Measurements from ENCODE around the gene VWA3A. TPM values are rescaled to one million over a fixed set of nuclear protein-coding genes. Genes with fewer than 3 reads are reported as not detected.

Gene VWA3A
- total RNA-seq, 1 donor from 2014 or later, result 0.08 TPM

DNA sequence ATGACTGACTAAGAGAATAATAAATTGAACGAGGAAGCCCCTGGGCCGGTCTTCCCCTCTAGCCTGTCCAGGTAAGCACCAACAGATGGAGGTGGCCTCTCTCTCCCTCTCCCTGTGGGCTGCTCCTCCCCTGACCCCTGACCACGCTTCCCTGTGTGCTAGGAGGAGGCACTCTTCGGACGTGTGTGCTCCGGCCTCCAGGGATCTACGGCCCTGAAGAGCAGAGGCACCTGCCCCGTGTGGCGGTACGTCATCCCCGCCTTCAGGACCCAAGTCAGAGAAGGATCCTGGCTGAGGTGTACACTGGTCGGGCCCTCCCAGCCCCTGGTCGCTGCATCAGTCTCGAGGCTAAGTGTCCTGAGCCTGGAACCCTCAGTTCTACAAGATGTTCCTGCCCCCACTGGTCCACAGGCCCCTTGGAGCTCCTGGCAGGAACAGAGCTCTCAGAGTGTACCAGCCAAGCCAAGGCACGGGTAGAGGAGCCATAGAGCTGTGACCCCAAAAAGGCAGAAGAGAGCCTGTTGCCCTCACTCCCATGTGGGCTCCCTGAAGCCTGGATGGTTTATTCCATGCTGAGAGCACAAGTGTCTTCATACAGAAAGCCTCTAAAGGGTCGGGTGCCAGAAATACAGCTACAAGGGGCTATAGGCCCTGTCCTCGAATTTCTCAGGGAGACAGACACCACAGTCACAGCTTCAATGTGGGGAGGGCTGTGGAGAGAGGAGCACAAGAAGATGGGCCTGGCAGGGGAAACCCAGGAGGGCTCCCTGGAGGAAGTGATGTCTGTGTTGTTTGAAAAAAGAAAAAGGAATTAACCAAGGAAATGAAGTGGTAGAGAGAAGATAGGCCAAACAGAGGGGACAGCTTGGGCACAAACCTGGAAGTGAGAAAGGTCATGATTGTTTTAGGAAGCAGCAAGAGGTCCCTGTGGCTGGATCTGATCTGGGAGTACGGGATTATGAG, 85.9 kb downstream of the VWA3A start:
- DNase-seq (ENCODE audit: low spot score), result no peak
- ATAC-seq, result no peak

DNA sequence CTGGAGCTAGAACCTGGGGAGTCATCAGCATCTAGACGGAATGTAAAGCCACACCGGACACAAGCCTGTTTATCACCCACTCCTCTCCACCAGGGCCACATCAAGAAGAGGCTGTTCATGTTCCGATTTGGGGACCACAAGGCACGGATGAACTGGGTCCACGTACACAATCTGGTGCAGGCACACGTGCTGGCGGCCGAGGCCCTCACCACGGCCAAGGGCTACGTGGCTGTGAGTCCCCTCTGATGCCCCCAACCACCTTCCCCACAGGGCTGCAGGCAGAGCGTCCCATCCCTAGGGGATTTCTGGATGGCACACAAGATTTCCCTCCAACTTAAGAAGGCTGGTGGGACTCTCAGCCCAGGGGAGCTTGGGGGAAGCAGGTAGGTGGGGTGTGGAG, 89.1 kb downstream of the VWA3A start:
- ATAC-seq, result no peak
- DNase-seq (ENCODE audit: low spot score), result no peak

DNA sequence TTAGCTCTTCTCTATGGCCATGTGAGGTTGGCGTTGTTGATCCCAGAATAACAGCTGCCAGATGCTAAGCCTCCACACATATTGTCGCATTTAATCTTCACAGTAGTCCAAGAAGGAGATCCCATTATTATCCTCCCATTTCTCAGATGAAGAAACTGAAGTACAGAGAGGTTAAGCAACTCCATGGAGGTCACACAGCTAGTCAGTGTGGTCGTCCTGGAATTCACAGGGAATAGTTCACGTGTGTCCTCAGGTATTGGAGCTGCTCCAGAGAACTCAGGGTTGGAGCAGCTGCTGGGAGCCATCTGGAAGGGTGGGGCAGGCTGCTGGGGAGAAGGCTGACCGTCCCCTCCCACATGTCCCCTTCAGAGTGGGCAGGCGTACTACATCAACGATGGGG, 89.5 kb downstream of the VWA3A start:
- DNase-seq (ENCODE audit: low spot score), result no peak

DNA sequence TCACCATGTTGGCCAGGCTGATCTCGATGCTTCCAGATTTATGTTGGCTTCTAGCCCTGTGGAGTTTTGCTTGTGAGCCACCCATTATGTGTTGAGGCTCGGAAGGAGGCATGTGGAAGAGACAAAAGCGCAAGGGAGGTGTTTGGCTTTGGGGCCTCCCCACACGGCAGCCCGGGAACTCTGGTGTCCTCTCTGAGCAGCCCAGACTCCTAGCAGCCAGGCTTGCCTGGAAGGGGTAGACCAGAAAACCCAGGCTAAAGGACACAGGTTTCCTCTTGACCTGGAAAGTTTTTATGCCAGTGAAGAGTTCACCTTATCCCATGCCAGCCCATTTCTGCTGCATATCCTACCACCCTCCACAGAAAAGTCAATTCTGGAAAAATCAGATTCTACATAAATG, 91.0 kb downstream of the VWA3A start:
- DNase-seq (ENCODE audit: low spot score) (no peak), ATAC-seq (no peak)

More for the DNA sequence above, 89.5 kb downstream of the VWA3A start:
- ATAC-seq, result no peak

DNA sequence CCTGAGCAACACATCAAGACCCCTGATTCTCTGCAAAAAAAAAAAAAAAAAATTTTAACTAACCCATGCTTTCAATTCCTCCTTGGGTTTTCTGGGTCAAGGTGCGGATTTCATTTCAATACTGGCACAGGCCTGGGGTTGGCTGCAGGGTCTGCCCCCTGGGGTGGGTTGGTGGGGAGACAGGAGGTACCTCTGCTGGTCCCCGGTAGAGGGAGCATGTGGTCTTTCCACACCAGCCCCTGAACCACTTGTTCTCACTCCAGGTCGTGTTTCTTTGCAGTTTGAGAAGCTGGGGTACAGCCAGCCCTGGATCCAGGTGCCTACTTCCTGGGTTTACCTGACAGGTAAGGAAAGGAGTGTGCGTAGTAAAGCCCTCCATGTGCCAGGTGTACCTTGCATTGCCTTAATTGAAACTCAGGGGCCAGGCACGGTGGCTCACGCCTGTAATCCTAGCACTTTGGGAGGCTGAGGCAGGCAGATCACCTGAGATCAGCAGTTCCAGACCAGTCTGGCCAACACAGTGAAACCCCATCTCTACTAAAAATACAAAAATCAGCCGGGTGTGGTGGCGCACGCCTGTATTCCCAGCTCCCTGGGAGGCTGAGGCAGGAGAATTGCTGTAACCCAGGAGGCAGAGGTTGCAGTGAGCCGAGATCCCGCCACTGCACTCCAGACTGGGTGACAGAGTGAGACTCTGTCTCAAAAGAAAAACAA, 91.7 kb downstream of the VWA3A start:
- no peak for DNase-seq (ENCODE audit: low spot score)

DNA sequence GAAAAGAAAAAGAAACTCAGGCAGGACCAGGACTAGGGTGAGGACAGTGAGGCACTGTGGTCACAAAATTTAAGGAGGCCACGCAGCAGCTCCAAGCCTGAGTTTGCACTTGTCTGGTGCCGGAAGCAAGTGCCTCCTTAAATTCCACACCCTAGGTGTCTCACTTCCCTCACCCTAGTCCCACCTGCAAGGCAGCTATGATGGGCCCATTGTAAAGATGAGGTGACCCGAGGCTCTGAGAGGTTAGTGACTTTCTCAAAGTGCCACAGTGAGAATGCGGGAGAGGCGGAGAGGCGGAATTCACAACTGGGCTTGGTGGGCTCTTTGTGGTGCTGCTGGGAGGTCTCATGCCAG, 92.3 kb downstream of the VWA3A start:
- ATAC-seq (no peak), DNase-seq (ENCODE audit: low spot score) (no peak)

More for the DNA sequence above, 91.7 kb downstream of the VWA3A start:
- no peak for ATAC-seq

DNA sequence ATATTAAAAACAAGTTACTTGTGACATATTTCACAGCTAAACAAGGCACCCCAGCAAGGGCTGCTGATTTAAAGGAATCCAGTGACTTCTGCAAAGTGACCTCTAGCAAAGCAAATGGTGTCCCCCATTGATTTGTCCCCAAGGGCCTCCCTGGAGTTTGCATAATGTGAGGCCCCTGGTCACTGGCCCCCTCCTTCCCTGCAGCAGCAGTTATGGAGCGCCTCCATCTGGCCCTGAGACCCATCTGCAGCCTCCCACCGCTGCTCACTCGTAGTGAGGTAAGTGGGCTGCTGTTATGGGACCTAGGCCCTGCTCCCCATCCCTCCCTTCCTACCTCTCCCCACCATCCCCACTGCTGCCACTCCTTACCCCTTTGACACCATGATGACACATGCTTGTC, 94.2 kb downstream of the VWA3A start:
- ATAC-seq (no peak), DNase-seq (ENCODE audit: low spot score) (no peak)

DNA sequence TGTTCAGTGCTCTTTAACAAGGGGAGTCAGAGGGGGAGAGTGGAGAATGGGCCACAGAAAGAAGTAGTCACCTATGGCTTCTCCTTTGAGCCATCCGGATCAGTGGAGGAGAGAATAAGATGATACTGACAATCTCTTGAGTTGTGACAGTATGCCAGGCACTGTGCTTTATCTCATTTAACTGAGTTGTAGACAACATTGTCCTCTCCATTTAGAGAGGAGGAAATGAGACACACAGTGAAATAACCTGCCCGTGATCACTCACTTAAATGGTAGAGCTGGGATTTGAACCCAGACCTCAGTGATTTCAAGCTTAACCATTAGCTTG, 95.9 kb downstream of the VWA3A start:
- no peak for ATAC-seq

DNA sequence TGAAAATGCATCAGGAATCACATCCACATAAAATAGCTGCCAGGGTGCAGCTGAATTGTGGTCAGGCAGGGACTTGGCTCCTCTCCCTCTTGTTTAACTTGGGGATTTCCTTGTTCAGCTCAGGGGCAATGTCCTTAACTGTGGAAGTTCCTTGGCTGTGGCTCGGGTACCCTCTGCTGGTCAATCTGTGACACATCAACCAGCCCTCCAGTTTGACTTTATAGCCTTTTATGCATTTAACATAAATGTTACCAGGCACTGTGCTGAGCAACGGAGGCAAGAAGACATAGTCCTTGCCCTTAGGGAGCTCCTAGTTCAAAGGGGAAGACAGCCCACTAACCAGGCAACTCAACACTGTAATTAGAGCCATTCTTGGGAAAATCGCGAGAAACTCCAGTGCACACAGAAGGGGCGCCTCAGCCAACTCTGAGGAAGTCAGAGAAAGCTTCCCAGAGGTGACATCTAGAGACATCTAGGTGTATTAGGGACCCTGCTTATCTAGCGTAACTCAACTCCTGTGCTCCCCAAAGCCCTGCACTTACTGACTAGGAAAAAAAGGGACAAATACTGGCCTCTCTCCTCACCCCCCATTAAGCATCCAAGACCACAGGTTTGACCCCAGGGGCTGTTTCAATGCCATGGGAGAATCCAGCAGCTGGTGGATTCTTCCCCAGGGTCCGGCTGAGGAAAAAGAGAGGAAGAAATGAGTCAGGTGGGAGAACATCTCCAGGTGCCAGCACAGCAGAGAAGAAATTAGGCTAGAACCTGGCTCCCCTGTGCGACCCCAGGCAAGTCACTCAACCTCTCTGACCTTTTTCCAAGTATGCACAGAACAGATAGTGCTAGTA, 96.5 kb downstream of the VWA3A start:
- ATAC-seq, result peak; percentile 4
- peak; percentile 65 for DNase-seq (ENCODE audit: low spot score)

More for the DNA sequence above, 95.9 kb downstream of the VWA3A start:
- DNase-seq (ENCODE audit: low spot score), result no peak

DNA sequence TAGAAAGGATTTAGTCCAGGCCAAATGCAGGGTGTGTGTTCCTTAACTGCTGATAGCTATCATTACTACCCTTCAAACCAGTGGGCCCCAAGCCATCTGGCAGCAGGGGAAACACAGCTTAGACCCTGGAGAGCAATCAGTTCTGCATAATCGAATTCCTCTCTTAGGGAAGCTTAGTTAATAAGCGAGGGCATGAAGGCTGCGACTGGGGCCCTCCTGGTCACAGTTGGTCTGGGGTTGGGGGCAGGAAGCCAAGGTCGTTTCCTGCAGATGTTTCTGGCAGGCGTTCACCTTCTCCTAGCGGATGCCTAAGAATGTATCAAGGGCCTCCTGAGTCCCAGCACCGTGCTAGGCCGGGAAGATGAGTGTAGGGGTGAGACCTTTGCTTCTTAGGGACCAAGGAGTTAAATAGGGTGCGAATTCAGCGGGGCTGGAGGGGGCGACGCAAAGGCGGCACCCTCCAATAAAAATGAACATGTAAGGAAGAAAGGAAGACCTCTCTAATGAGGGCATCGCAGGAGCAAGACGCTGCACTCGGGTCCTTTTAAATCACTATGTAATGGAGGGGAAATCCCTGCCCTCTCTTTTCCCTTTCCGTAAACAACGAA, 97.2 kb downstream of the VWA3A start:
- ATAC-seq (no peak), DNase-seq (ENCODE audit: low spot score) (peak; percentile 69)

DNA sequence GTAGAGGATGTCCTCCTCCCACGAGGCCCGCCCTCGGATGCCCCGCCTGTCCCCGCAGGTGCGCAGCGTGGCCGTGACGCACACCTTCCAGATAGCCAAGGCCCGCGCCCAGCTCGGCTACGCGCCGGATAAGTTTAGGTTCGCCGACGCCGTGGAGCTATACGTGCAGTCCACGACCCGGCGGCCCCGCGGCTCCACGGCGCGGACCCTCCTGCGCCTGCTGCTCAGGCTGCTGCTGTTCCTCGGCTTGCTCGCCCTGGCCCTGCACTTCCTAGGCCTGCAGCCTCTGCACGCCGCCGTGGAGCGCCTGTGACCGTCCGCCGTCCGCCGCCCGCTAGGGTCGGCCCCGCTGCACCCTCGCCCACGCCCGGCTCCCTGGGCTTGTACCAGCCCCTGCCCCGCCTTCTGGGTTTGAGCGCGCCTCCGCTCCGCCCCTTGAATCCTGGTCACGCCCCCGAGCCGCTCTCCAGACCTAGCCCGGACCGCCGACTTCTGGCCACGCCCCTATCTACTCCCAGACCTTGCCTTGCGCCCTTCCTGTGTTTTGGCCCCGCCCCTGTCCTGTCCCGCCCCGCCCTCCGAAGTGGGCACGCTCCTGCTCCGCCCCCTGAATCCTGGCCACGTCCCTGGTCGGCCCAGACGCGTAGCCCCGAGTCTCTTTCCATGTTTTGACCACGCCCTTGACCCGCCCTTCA, 97.9 kb downstream of the VWA3A start:
- ATAC-seq, result peak; percentile 65
- peak; percentile 83 for DNase-seq (ENCODE audit: low spot score)

DNA sequence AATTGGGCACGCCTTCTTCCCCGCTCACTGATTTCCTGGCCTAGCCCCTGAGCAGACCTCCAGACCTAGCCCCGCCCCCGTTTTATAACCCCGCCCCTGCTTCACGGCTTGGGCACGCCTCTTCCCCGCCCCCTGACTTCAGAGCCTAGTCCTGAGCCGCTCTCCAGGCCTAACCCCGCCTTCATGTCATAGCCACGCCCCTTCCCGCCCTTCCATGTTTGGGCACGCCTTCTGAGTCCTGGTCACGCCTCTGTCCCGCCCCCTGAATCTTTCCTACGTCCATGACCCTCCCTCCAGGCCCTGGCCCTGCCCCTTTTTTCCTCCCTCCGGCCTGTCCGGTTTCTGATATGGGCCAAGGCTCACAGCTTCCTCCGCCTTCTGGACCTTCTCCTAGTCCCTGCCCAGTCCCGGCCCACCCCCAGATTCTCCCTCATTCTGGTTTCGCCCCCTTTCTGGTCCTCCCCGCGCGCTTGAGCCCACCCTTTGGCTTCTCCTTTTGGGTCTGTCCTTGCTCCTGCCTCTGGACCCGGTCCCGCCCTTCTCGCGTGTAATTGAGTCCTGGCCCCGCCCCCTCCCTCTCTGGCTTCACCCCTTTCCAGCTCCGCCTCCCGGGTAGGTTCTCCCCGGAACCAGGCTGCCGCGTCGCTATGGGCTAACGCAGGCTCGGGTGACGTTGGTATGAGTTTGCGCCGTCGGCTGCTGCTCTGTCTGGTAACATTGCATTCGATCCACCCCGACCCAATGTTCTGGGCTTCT, 98.6 kb downstream of the VWA3A start:
- peak; percentile 68 for ATAC-seq
- peak; percentile 100 for DNase-seq (ENCODE audit: low spot score)

DNA sequence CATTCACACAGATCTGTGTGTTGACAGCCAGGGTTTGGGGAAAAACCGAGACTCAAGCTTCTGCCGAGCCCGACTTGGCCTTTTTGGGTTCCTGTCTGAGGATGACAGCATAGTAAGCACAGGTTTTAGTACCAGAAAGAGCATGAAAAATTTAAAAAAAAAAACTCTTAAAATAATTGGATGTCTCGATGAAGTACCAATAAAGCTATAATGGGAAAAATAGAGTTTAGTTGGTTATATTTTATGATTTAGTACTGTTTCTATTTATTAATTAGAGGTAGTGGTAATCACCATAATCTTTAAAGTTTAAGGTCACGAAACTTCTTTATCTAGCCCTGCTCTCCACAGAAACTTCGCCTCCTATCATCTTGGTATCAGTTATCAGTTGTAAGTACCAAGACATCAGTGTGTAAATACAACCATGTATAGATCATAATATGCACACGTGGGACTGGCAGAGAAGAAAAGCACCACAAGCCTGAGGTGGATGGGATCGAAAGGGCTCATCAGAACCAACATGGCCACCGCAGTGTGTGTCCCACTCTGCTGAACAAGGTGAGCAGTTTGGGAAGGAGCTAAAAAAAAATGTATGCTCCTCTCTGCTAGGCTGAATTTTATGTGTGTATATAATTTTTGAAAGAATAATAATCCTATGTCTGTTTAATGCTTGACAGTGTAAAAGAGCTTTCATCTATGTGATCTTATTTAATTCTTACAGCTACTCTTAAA, 99.4 kb downstream of the VWA3A start:
- ATAC-seq, result no peak
- DNase-seq (ENCODE audit: low spot score), result no peak

DNA sequence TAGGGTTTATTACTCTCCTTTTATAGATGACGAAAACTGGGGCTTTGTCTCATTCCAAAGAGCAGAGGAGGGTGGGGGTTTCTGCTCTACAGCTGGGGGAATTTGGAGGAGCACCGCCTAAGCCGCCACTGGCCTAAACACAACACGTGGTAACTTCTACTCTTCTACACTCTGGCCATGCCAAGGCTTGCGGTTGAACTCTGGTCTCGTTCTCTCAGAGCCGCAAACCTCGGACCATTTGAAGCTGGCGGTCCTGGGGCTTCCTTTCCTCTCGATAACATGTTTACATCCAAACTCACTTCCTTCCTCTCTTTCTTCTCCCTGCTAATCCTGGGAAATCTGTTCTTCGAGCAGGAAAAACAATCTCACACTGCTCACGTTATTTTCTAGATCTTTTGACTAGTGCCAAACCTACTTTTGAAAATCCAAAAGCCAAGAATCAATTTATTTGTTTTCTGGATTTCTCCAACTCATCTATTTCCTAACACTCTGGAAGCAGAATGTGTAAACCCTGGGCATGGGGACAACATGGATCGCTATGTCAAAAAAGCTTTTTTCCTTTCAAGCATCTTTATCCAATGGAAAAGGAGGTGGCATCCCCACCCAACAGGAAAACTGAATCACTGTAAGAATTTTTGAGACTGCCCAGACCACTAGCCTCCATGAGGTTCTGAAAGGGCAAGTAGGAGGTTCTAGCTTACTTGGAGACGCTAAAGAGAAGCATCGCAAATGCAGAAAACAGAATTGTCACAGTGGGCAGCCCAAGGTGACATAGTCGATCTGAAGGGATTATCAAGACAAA, 100.1 kb downstream of the VWA3A start:
- ATAC-seq (peak; percentile 27), DNase-seq (ENCODE audit: low spot score) (peak; percentile 88)

DNA sequence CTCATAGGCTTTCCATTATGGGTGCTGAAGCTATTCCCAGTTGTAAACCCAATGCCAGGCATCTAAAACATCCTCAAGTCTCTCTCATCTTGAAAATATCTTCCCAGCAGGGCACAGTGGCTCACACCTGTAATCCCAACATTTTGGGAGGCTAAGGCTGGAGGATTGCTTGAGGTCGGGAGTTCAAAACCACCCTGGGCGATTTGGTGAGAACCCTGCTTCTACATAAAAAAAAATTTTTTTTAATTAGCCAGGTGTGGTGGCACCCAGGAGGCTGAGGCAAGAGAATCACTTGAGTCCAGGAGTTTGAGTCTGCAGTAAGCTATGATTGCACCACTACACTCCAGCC, 100.7 kb downstream of the VWA3A start:
- DNase-seq (ENCODE audit: low spot score) (no peak), ATAC-seq (no peak)

DNA sequence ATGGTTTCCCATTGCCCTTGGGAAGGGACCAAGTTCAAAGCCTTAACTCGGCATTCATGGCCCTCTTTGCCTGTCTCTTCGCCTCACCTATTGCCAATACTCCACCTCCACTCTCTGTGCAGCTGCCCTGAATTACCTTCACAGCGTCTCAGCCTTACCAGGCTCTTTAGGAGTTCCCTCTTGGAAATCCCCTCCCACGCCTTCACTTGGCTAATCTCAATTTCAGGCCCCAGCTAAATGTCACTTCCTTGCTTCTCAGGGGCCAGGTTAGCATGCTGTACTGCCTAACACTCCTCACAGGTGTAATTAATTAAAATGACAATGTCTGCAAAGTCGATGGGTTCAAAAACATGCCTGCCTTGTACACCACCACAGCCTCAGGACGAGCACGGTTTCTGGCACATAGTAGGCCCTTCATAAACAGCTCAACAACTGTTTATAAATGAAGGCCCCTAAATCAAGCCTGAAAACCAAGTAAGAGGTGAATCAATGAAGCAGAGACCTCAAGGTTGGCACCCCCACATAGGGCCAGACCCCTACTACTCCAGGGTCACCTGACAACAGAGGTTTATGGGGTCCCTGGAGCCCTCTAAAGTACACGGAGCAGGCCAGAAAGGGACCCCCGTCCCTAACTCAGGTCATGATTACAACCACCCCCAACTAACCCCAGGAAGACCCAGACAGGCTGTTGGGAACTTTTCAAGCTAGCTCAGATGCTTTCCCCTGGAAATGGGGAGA, 102.5 kb downstream of the VWA3A start:
- DNase-seq (ENCODE audit: low spot score), result no peak
- no peak for ATAC-seq

DNA sequence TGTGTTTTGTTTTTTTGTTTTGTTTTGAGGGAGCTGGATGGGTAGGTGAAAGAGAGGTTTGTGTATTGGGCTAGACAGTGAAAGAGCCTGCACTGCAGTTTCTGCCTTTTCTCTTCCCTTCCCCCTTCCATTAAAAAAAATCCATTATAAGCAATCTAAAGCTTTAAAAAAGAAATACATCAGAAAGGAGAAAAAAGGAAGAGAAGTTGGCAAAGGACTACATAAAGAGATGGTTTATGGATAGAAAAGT, 103.0 kb downstream of the VWA3A start:
- ATAC-seq, result no peak

More for the DNA sequence above, 103.0 kb downstream of the VWA3A start:
- no peak for DNase-seq (ENCODE audit: low spot score)

All from left lobe of liver (tissue), 2 donors.